Prostate gland (tissue), 2 donors: ENCODE data around the gene TMEM185B.

Experiments
- CTCF ChIP-seq, 4 experiments: fragments of 200-600 bp in 2 of 4; fragments of 450-650 bp in 2 of 4; sonication (generic) in 2 of 4; IDR thresholded peaks; 1 replicate in 3 of 4; 2 replicates in 1 of 4; pipeline ENCODE4 v1.5.1; 2016 to 2019; ENCODE audit warnings: antibody characterized with exemption in 4 of 4, mild to moderate bottlenecking in 2 of 4, moderate library complexity in 2 of 4
- POLR2A ChIP-seq: fragments of 450-650 bp; IDR thresholded peaks from one replicate; pipeline ENCODE4 v1.6.1; 2016; ENCODE audit warnings: antibody characterized with exemption, mild to moderate bottlenecking
- POLR2AphosphoS5 ChIP-seq: sonication (generic); formaldehyde crosslinking; IDR thresholded peaks from one replicate; pipeline ENCODE4 v1.6.1; 2017; ENCODE audit warnings: antibody characterized with exemption

GRCh38 chr2:120260736-120261135 is 37.5 kb upstream of the TMEM185B start:
- TF ChIP-seq POLR2A: no peak
- no peak for TF ChIP-seq CTCF (IDR thresholded peaks at IDR 0.05)
- TF ChIP-seq POLR2AphosphoS5: no peak
